SKM-1 (cell line): ENCODE measurements around the gene PLEKHG3.
A peak's percentile ranks its signal among the peaks of the same experiment; 100 is the strongest.

Experiments used
- DNase-seq: peaks from one replicate; lab custom pipeline; 2025; ENCODE audit not compliant: unreplicated experiment; lab: John Stamatoyannopoulos, UW

PLEKHG3 gene

GRCh38 chr14:64706119-64706592 lies 1.9 kb downstream of the PLEKHG3 start:
- DNase-seq, result no peak

- no peak for DNase-seq
Measured at GRCh38 chr14:64706593-64707193, 2.5 kb downstream of the PLEKHG3 start.

GRCh38 chr14:64707661-64708060 lies 3.4 kb downstream of the PLEKHG3 start:
- no peak for DNase-seq

DNA sequence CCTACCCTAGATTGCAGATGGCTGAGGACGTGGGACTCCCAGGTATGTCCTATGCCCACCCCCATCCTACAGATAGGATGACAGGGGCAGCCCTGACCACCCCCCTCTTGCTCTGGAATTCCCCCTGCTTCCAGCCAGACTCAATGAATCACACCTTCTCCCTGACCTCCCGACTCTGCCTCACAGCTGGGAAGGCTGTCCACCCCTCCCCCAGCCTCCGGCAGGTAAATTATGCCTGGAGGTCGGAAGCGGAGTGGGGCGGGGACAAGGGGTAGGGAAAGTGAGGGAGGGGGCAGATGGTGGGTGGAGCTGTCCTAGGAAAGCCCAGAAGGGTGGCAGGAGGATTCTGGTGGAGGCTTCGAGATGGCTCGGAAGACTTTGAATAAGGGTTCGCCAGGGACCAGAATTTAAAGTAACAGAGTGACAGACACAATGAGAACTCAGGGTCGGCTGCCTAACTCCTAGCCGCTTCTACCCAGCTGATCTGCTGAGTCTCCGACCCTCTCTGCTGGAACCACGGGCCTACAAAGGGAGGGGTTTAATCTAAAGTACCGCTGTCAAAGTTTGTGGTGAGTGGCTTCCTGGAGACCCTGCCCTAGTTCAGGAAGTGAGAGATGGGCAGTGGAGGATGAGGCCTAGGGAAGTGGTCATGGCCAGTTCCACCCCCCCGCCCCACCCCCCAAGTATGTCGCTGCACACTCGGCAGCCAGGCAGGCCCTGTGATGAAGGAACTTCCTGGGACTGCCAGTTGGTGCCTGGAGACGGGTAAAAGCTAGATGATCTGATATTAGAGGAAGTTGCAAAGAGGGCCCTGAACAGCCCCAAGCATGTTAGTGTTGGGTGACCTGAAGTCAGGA lies 4.2 kb downstream of the PLEKHG3 start:
- DNase-seq, result peak; percentile 76

DNA sequence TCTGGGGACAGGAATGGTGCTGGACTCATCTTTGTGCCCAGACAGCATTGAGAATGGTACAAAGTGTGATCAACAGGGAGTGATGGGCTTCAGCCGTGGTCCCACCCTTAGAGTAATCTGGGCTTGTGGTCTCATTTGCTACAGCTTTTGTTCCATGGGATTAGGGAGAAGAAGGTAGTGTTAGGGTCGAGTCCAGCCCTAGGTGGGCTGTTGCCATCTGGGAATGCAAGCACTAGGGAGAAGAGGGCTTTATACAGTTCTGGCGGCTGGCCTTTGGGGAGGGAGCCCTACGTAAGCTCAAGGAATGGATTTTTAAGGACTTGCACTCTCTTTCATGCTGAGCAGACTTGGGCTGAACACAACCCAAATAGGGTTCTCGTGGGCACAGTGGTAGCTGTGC lies 4.9 kb downstream of the PLEKHG3 start:
- DNase-seq, result no peak

DNA sequence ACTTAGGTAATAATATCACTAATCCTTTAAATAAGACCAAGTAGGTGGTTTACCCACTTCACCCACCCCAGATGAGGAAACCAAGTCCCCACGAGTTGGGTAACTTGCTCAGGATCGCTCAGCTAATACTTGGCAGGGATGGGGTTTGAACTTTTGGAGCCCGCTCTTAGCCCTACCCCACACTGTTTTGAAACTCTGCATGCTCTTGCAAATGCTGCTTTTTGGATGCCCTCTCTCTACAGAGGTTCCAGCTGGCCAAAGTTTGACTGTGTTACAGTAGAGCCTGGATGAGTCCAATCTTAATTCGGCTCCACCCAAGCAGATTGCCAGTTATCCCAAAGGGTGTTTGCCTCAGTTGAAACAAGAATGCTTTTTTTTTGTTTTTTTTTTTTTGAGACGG lies 6.8 kb downstream of the PLEKHG3 start:
- DNase-seq, result no peak

DNA sequence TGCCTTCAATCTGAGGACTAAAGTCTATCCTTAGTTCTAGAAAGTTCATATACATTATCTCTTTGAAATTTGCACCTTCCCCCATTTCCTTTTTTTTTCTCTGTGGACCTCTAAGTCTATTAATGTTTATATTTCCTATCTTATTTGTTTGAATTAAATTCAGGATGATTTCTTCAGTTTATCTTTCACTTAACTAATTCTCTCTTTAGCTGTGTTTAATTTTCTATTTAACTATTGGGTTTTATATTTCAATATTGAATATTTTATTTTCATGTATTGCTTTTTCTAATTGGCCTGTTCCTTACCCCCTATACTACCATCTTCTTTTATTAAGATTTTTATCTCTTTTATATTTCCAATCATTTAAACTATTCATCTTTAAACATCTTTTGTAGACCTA lies 9.5 kb downstream of the PLEKHG3 start:
- no peak for DNase-seq

- no peak for DNase-seq
Measured at GRCh38 chr14:64714432-64715025, 10.3 kb downstream of the PLEKHG3 start.

DNA sequence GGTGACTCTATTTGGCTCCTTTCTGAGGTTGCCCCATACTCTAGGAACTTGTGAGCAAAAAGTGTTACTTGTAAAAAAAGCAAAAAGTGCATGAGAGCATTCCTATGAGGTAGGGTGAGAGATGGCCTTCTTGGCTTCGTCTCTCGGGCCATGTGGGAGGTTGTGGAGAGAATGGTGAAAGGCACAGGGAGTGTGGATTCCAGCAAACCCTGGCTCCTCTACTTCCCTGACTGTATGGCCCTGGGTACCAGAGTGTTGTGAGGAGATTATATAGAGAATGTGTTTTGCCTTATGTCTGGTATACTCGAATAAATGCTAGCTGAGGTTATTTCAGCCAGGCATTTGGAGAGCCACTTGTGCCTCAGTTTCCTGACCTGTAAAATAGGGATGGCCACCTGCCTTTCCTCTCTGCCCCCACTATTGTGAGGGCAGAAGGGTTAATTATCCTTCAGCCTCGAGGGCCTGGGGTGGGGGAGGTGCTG lies 11.0 kb downstream of the PLEKHG3 start:
- DNase-seq, result no peak

- DNase-seq, result no peak
Measured at GRCh38 chr14:64715628-64716412, 11.6 kb downstream of the PLEKHG3 start.

DNA sequence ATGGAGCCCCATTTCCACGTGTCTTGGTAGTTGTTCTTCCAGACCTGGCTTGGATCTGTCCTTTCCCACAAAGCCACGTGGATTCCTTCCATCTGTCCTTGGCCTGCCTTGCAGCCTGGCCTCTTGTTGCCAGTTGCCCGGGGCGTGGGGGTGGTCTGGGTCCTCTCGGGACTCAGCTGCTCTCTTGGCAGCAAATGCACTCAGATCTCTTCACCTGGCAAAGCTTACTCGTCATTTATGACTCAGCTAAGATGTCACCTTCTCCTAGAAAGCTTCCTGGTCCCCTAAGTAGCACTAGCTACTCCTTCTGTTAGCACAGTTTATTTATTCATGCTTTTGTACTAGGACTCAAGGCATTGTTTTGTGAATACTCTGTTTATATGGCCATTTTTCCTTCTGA lies 13.6 kb downstream of the PLEKHG3 start:
- DNase-seq, result no peak

DNA sequence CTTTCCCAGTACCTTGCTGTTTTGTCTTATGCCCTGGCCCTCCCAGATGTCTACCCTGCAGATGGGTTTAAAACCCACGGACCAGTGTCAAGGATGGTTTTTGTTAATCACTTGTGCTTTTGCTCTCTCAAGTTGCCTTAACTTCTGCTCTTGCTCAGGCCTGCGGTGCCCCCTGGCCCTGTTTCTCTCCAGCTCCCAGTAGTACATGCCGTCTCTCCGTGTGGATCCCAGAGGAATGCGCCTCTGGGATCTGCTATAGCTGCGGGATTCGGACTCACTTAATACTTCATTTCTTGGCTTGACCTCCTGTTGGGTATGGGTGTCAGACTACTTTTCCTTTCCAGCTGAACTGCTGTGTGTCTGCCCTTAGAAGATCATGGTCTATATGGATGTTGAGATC lies 14.5 kb downstream of the PLEKHG3 start:
- no peak for DNase-seq

GRCh38 chr14:64719601-64720000 lies 15.4 kb downstream of the PLEKHG3 start:
- DNase-seq, result no peak

DNA sequence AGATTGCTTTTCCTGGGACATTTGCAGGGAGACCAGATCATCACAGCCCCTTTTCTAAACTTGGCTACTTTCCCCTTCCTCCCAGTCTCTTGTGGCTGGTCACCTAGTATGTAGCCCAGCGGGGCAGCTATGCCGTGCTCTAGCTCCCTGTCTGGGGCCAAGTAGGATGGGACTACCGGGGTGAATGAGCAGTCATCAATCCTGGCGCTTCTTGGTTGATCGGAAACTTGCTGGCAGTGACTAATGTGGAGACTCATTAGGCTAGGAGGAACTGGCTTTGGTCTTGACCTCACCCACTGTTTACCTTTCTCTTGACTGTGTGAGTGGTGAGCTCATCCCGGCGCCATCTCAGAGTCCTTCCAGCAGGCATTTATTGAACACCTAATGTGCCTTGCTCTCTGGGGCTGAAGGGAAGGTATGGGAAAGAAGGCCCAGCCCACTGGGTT lies 15.9 kb downstream of the PLEKHG3 start:
- no peak for DNase-seq

GRCh38 chr14:64721391-64721791 lies 17.2 kb downstream of the PLEKHG3 start:
- no peak for DNase-seq

- DNase-seq, result no peak
Measured at GRCh38 chr14:64721899-64722298, 17.7 kb downstream of the PLEKHG3 start.

GRCh38 chr14:64722842-64723447 lies 18.7 kb downstream of the PLEKHG3 start:
- DNase-seq, result no peak

DNA sequence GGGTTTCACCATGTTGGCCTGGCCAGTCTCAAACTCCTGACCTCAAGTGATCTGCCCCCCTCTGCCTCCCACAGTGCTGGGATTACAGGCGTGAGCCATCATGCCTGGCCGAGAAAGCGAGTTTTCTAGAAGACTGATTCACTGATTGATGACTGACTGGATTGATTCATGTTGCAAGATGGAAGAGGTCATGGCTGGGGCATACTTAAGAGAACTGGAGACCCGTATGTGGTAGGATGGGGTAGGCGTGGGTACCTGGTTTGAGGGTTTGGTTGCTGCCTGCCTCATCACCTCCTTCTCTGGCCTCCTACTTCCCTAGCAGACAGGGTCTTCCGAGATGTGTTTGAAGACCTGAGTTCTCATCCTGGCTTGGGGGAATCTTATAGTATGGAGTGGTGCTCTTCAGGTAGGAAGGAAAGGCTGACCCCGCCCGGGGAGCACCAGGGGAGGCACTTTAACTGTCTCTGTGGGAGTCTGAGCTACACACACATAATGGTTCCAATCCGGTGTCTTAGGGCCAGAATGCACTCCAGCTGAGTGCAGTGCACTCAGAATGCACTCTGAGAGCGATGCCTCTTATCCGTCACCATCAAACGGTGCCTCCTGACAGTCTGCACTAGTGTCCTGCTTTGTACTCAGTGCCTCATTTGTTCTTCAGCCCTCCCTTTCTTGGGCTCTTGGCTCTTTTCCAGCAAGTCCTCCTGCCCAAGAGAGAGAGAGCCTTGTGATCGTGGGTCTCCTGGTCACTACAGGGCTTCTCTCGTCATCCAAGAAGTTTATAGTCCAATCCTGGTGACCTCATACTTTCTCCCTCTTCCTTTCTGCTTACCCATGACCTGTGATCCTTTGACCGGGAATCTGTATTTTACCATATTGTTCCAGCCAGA lies 19.7 kb downstream of the PLEKHG3 start:
- DNase-seq, result no peak

DNA sequence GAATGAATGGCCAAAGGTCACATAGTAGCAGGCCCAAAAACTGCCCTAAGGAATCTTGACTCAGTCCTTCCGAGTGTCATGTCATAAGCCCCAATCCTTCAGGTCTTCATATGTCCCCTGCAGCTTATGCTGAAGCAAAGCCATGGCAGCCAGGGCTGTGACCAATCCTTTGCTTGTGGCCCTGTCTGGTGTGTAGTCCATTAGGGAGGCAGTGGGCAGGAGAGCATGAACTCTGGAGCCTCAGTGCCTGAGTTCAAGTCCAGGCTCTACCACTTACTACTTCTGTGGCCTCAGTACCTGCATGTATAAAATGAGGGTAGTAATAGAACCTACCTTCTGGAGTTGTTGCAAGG lies 20.3 kb downstream of the PLEKHG3 start:
- DNase-seq, result no peak
